OCI-LY7 (cell line): ENCODE measurements around the gene FBXO42. TPM values are rescaled to one million over a fixed set of nuclear protein-coding genes. Genes with fewer than 3 reads are reported as not detected.

Source experiments
- BruUV-seq: library from RNA; stranded (reverse); fragments of 400-500 nt; replicated peaks from 2 replicates; lab custom pipeline; 2021; lab: Mats Ljungman, UMichigan
- CTCF ChIA-PET: fragments of 300-600 bp; sonication (Branson Sonifier 250); formaldehyde crosslinking; loops from one replicate; lab custom pipeline; 2022; ENCODE audit warnings: antibody characterized with exemption; ENCODE audit not compliant: unreplicated experiment; lab: Charles Lee
- POLR2A ChIA-PET: fragments of 300-600 bp; sonication (Branson Sonifier 250); formaldehyde crosslinking; loops from one replicate; lab custom pipeline; 2022; ENCODE audit warnings: antibody characterized with exemption; lab: Charles Lee
- DNase-seq: peaks from one replicate; pipeline ENCODE4 v3.0.0-alpha.2; 2015; ENCODE audit warnings: low spot score
- H2AFZ ChIP-seq: fragments of 200-600 bp; sonication (generic), shearing (Covaris generic); 2 replicates; pipeline ENCODE4 v1.6.1; 2014; ENCODE audit warnings: mild to moderate bottlenecking, antibody characterized with exemption, low read length, moderate library complexity
- H3K27ac ChIP-seq: fragments of 200-600 bp; sonication (generic); 2 replicates; pipeline ENCODE4 v1.5.1; 2014; ENCODE audit warnings: mixed run types, low read depth, mild to moderate bottlenecking, moderate library complexity, low read length, inconsistent platforms; ENCODE audit not compliant: poor library complexity, severe bottlenecking
- H3K36me3 ChIP-seq: fragments of 200-600 bp; sonication (generic); 2 replicates; pipeline ENCODE4 v1.6.1; 2014; ENCODE audit warnings: mild to moderate bottlenecking, antibody characterized with exemption, low read length, moderate library complexity, mixed read lengths; ENCODE audit not compliant: insufficient read depth
- H3K4me1 ChIP-seq: fragments of 200-600 bp; sonication (generic); 2 replicates; pipeline ENCODE4 v1.5.1; 2014; ENCODE audit warnings: mild to moderate bottlenecking, low read length; ENCODE audit not compliant: insufficient read depth, poor library complexity, severe bottlenecking
- H3K4me2 ChIP-seq: fragments of 200-600 bp; sonication (generic); 2 replicates; pipeline ENCODE4 v1.6.1; 2014; ENCODE audit warnings: mild to moderate bottlenecking, low read length
- H3K4me3 ChIP-seq: fragments of 200-600 bp; sonication (generic); 2 replicates; pipeline ENCODE4 v1.5.1; 2014; ENCODE audit warnings: mild to moderate bottlenecking, low read depth, low read length; ENCODE audit not compliant: poor library complexity, severe bottlenecking
- H3K79me2 ChIP-seq: fragments of 200-600 bp; sonication (generic); 2 replicates; pipeline ENCODE4 v1.6.1; 2016; ENCODE audit warnings: low read depth, mild to moderate bottlenecking, low read length, moderate library complexity, mixed read lengths; ENCODE audit not compliant: insufficient read depth
- H3K9me2 ChIP-seq: fragments of 200-600 bp; sonication (generic); 2 replicates; pipeline ENCODE4 v1.6.1; 2016; ENCODE audit warnings: mild to moderate bottlenecking, low read length, mixed read lengths; ENCODE audit not compliant: insufficient read depth
- H3K9me3 ChIP-seq: fragments of 200-600 bp; sonication (generic); 2 replicates; pipeline ENCODE4 v1.6.1; 2014; ENCODE audit warnings: mild to moderate bottlenecking, mixed run types, low read length, mixed read lengths
- H4K20me1 ChIP-seq: fragments of 200-600 bp; sonication (generic); 2 replicates; pipeline ENCODE4 v1.6.1; 2014; ENCODE audit warnings: mild to moderate bottlenecking, antibody characterized with exemption, low read length, moderate library complexity, mixed read lengths; ENCODE audit not compliant: insufficient read depth
- CTCF ChIP-seq: fragments of 200-600 bp; sonication (generic); conservative IDR thresholded peaks from 2 replicates; pipeline ENCODE4 v1.5.1; 2014; ENCODE audit warnings: mild to moderate bottlenecking, antibody characterized with exemption, low read length, moderate library complexity, mixed read lengths
- EZH2phosphoT487 ChIP-seq: fragments of 200-600 bp; sonication (generic); IDR thresholded peaks from 2 replicates; pipeline ENCODE4 v1.6.1; 2018; ENCODE audit warnings: low read depth, borderline replicate concordance, mild to moderate bottlenecking, mixed run types, antibody characterized with exemption, low read length, moderate library complexity, mixed read lengths
- intact Hi-C: fragments of 100-400 bp; cut with micrococcal nuclease; formaldehyde crosslinking; loops from one replicate; pipeline ENCODE4 v1.10.0; 2022; ENCODE audit not compliant: unreplicated experiment
- total RNA-seq, 2 experiments: library from RNA; depleted of rRNA in 1 of 2; stranded (reverse); fragments of >200 nt in 1 of 2; shearing (Covaris generic) in 1 of 2; gene quantifications; 2 replicates each; pipeline ENCODE4 v1.2.3, GENCODE V29; 2014 to 2022

The FBXO42 gene
- total RNA-seq, 2 experiments from 2014 or later = 20.0 to 22.9 TPM

- peaks cover 6% of the 10 kb centered on the region for H3K4me1 ChIP-seq
- no peak overlapping the region for H3K27ac ChIP-seq
- H3K9me3 ChIP-seq = no peaks in the 10 kb centered on the region
- no peaks in the 10 kb centered on the region for H3K79me2 ChIP-seq
- TF ChIP-seq EZH2phosphoT487 (no peak), CTCF (no peak)
- no peak overlapping the region for H3K4me3 ChIP-seq
- ChIA-PET POLR2A (no interaction called here), CTCF (no interaction called here)
- no TSS peak for BruUV-seq
- DNase-seq = no peak
- H3K9me2 ChIP-seq = no peaks in the 10 kb centered on the region
- no peaks in the 10 kb centered on the region for H3K36me3 ChIP-seq
- no peak overlapping the region for H3K4me2 ChIP-seq
- no peak overlapping the region for H2AFZ ChIP-seq
- no peaks in the 10 kb centered on the region for H4K20me1 ChIP-seq
- intact Hi-C loops = loop anchor here (5.0 kb wide), 2 partner anchors 159 to 699 kb away; partner anchors contain the start of gene SZRD1
Observed at GRCh38 chr1:16208270-16208987, 143.9 kb downstream of the FBXO42 start.

- CTCF ChIA-PET = no interaction called here
- TF ChIP-seq CTCF (no peak), EZH2phosphoT487 (no peak)
- Histone ChIP-seq H3K4me1 (peaks cover 6% of the 10 kb centered on the region), H3K9me2 (no peaks in the 10 kb centered on the region), H3K9me3 (no peaks in the 10 kb centered on the region), H3K4me3 (peak overlapping the region; percentile 75), H3K27ac (peak overlapping the region; percentile 65), H4K20me1 (no peaks in the 10 kb centered on the region), H2AFZ (peak overlapping the region; percentile 73), H3K4me2 (peak overlapping the region; percentile 72), H3K79me2 (no peaks in the 10 kb centered on the region), H3K36me3 (no peaks in the 10 kb centered on the region)
- BruUV-seq = no TSS peak
- POLR2A ChIA-PET = interaction anchor here (0.7 kb wide), 2 partner anchors 9 to 395 kb away, joined by 3 to 4 read pairs; no protein-coding TSS in a partner anchor
- intact Hi-C loops = loop anchor here (2.0 to 5.0 kb wide), 4 partner anchors 29 to 700 kb away; partner anchors contain the start of genes CPLANE2 and SZRD1
- no peak for DNase-seq
Observed at GRCh38 chr1:16207318-16208269, 144.7 kb downstream of the FBXO42 start.
